B cell (primary cell): ENCODE measurements around the gene DEXI. TPM values are rescaled to one million over a fixed set of nuclear protein-coding genes. Genes with fewer than 3 reads are reported as not detected.
"Not testable (repeated sequence)": the region's sequence is repeated elsewhere in the genome, so short reads cannot be mapped to it uniquely, and the experiment has no call there.

Experiments
- ATAC-seq: fragments of 200-7000 bp; cut with Tn5 transposase; one replicate; pipeline ENCODE4 v1.10.0; 2021; ENCODE audit warnings: low read depth, mild to moderate bottlenecking, moderate number of reproducible peaks, moderate library complexity
- CTCF ChIA-PET: fragments of 350-600 bp; sonication (Branson Sonifier 250); formaldehyde crosslinking; loops from one replicate; lab custom pipeline; 2021; ENCODE audit warnings: antibody characterized with exemption, inconsistent platforms; lab: Charles Lee
- POLR2A ChIA-PET: fragments of 350-600 bp; sonication (Branson Sonifier 250); formaldehyde crosslinking; loops from one replicate; lab custom pipeline; 2021; ENCODE audit warnings: antibody characterized with exemption; lab: Charles Lee
- DNase-seq: peaks from one replicate; pipeline ENCODE4 v3.0.0; 2013
- H2AFZ ChIP-seq: 2 replicates; pipeline ENCODE4 v1.6.1; 2012; ENCODE audit warnings: mild to moderate bottlenecking, low read depth, low read length; ENCODE audit not compliant: insufficient read depth, poor library complexity, severe bottlenecking
- H3K27ac ChIP-seq, 2 donors: 1 replicate in 1 of 2; 2 replicates in 1 of 2; pipeline ENCODE4 v1.5.1; 2012 to 2013; ENCODE audit warnings: low read length in 2 of 2, mild to moderate bottlenecking in 2 of 2, moderate library complexity in 1 of 2
- H3K27me3 ChIP-seq, 4 experiments: fragments of 200-600 bp in 1 of 4; sonication (generic) in 1 of 4; replicated peaks in 1 of 4; 1 replicate in 2 of 4; 2 replicates in 2 of 4; pipeline versions ENCODE4 v1.6.1 to v1.7.0; 2013 to 2016; ENCODE audit warnings: low read length in 3 of 4, mild to moderate bottlenecking in 2 of 4, mixed read lengths in 1 of 4, moderate library complexity in 1 of 4; ENCODE audit not compliant: insufficient read depth in 4 of 4, control insufficient read depth in 3 of 4; ENCODE audit errors: control extremely low read depth in 1 of 4
- H3K36me3 ChIP-seq, 2 experiments: replicated peaks in 1 of 2; 1 replicate in 1 of 2; 2 replicates in 1 of 2; pipeline versions ENCODE4 v1.6.1 to v1.7.1; 2013; ENCODE audit warnings: low read length in 1 of 2; ENCODE audit not compliant: insufficient read depth in 2 of 2, control insufficient read depth in 1 of 2; ENCODE audit errors: control extremely low read depth in 1 of 2, extremely low read depth in 1 of 2
- H3K4me1 ChIP-seq, 2 donors: fragments of 200-600 bp in 1 of 2; sonication (generic) in 1 of 2; 1 replicate in 1 of 2; 2 replicates in 1 of 2; pipeline versions ENCODE4 v1.5.1 to v1.6.1; 2013 to 2017; ENCODE audit warnings: low read length in 2 of 2; ENCODE audit not compliant: control insufficient read depth in 2 of 2, insufficient read depth in 2 of 2
- H3K4me2 ChIP-seq: replicated peaks from 2 replicates; pipeline ENCODE3; 2012; ENCODE audit warnings: mild to moderate bottlenecking, low read depth, low read length; ENCODE audit not compliant: poor library complexity, severe bottlenecking
- H3K4me3 ChIP-seq, 5 experiments: fragments of 200-600 bp in 1 of 5; sonication (generic) in 1 of 5; 1 replicate in 3 of 5; 2 replicates in 2 of 5; pipeline versions ENCODE4 v1.5.1 to v1.7.0; 2011 to 2016; ENCODE audit warnings: low read length in 4 of 5, mild to moderate bottlenecking in 4 of 5, low read depth in 2 of 5, control low read depth in 1 of 5, moderate library complexity in 1 of 5; ENCODE audit not compliant: insufficient read depth in 1 of 5; ENCODE audit errors: control extremely low read depth in 1 of 5, extremely low read depth in 1 of 5
- H3K79me2 ChIP-seq: fragments of 200-600 bp; sonication (generic); one replicate; pipeline ENCODE4 v1.6.0; 2016; ENCODE audit warnings: low read length; ENCODE audit not compliant: control insufficient read depth, insufficient read depth
- H3K9ac ChIP-seq: fragments of 200-600 bp; sonication (generic); 2 replicates; pipeline ENCODE4 v1.6.1; 2017; ENCODE audit warnings: mild to moderate bottlenecking, low read length, moderate library complexity
- H3K9me3 ChIP-seq, 3 donors: one replicate each; pipeline versions ENCODE4 v1.6.1 to v1.7.1; 2013; ENCODE audit warnings: low read length in 2 of 3; ENCODE audit not compliant: control insufficient read depth in 2 of 3, insufficient read depth in 1 of 3; ENCODE audit errors: control extremely low read depth in 1 of 3
- H4K20me1 ChIP-seq: 2 replicates; pipeline ENCODE4 v1.6.0; 2012; ENCODE audit warnings: mild to moderate bottlenecking, low read length; ENCODE audit not compliant: insufficient read depth, control insufficient read depth, poor library complexity, severe bottlenecking
- H3K27ac Mint-ChIP-seq: one replicate; pipeline ENCODE4 v1.8.0; 2021; ENCODE audit warnings: mixed read lengths
- H3K27me3 Mint-ChIP-seq: one replicate; pipeline ENCODE4 v1.8.0; 2021; ENCODE audit warnings: mixed read lengths
- H3K4me1 Mint-ChIP-seq: one replicate; pipeline ENCODE4 v1.8.0; 2021; ENCODE audit warnings: mixed read lengths
- H3K4me3 Mint-ChIP-seq: one replicate; pipeline ENCODE4 v1.8.0; 2021; ENCODE audit warnings: mixed read lengths
- H3K9me3 Mint-ChIP-seq: one replicate; pipeline ENCODE4 v1.8.0; 2022; ENCODE audit warnings: mixed read lengths; ENCODE audit not compliant: insufficient read depth
- CTCF ChIP-seq: fragments of 200-600 bp; IDR thresholded peaks from one replicate; pipeline ENCODE4 v1.8.0; 2022; ENCODE audit warnings: antibody characterized with exemption, mild to moderate bottlenecking
- EZH2 ChIP-seq: IDR thresholded peaks from 2 replicates; pipeline ENCODE4 v1.6.1; 2012; ENCODE audit warnings: borderline replicate concordance, low read depth, mild to moderate bottlenecking, moderate library complexity, low read length; ENCODE audit not compliant: insufficient read depth, poor library complexity, severe bottlenecking
- WGBS: methylation state at CpG from one replicate; pipeline ENCODE4 v1.1.5; 2013; ENCODE audit warnings: missing lambda C conversion rate; ENCODE audit not compliant: insufficient coverage; 5-methylcytosine and 5-hydroxymethylcytosine counted together
- intact Hi-C: fragments of 100-400 bp; cut with micrococcal nuclease; formaldehyde crosslinking; loops from one replicate; pipeline ENCODE4 v1.10.0; 2022
- polyA plus RNA-seq: library from polyadenylated mRNA; depleted of rRNA; stranded (reverse); fragments of >200 nt; gene quantifications from 2 replicates; pipeline ENCODE4 v1.2.3, GENCODE V29; 2012
- total RNA-seq, 2 donors: library from RNA; stranded (reverse); fragments of 120-200 nt in 1 of 2; gene quantifications; 1 replicate in 1 of 2; 2 replicates in 1 of 2; pipeline versions ENCODE4 v1.2.3 to v1.2.4, GENCODE V29; 2013 to 2022

DEXI gene
- total and polyA plus RNA-seq, 2 donors (not counting 1 experiment from before 2014, with no cell fraction given), result 9.1 to 17.7 TPM

- Histone ChIP-seq H3K79me2 (no peaks in the 10 kb centered on the region), H3K27me3 (no peaks in the 10 kb centered on the region), H3K4me1 (peaks cover 5 to 38% of the 10 kb centered on the region in 2 donors), H3K27ac (peak overlapping the region; percentile 2 to 28), H3K9me3 (no peaks in the 10 kb centered on the region), H4K20me1 (peaks cover 80% of the 10 kb centered on the region), H3K4me2 (no peak overlapping the region), H3K36me3 (peaks cover 0 to 42% of the 10 kb centered on the region in 2 experiments), H3K9ac (no peak overlapping the region), H3K4me3 (no peak overlapping the region), H2AFZ (no peak overlapping the region)
- 37% methylated on average over 10 of the region's 15 CpGs for WGBS
- peak overlapping the region; percentile 23 for H3K4me3 Mint-ChIP-seq
- ATAC-seq (peak; percentile 13), DNase-seq (peak; percentile 32)
- peak overlapping the region; percentile 92 for H3K27ac Mint-ChIP-seq
- CTCF ChIA-PET, result interaction anchor here (0.7 to 2.1 kb wide), 11 partner anchors 9 to 416 kb away, joined by 3 to 9 read pairs (median 4); no protein-coding TSS in a partner anchor
- peaks cover 53% of the 10 kb centered on the region for H3K4me1 Mint-ChIP-seq
- H3K27me3 Mint-ChIP-seq, result no peaks in the 10 kb centered on the region
- POLR2A ChIA-PET, result interaction anchor here (0.6 to 1.1 kb wide), 4 partner anchors 10 to 145 kb away, joined by 3 to 4 read pairs (median 4); no protein-coding TSS in a partner anchor
- no peak for TF ChIP-seq CTCF
- no peak for TF ChIP-seq EZH2
- intact Hi-C loops, result no loop called here
- no peaks in the 10 kb centered on the region for H3K9me3 Mint-ChIP-seq
Measured at GRCh38 chr16:10929853-10930754, 12.2 kb downstream of the DEXI start.

- Histone ChIP-seq H3K36me3 (peaks cover 0 to 43% of the 10 kb centered on the region in 2 experiments), H4K20me1 (peaks cover 80% of the 10 kb centered on the region), H3K4me1 (peaks cover 5 to 35% of the 10 kb centered on the region in 2 donors), H3K27ac (peak overlapping the region in 1 of 2 donors; percentile 28)
- H3K9me3 ChIP-seq, H3K9me3 Mint-ChIP-seq, intact Hi-C loops, H3K27me3 Mint-ChIP-seq, H3K4me3 ChIP-seq, POLR2A ChIA-PET, H3K27me3 ChIP-seq, H3K4me3 Mint-ChIP-seq, H3K79me2 ChIP-seq, H2AFZ ChIP-seq, H3K9ac ChIP-seq, ATAC-seq, H3K4me2 ChIP-seq, DNase-seq: not testable (repeated sequence)
- WGBS, result 70% methylated on average over 7 of the region's 12 CpGs
- H3K27ac Mint-ChIP-seq, result peak overlapping the region; percentile 83
- H3K4me1 Mint-ChIP-seq, result peaks cover 48% of the 10 kb centered on the region
- CTCF ChIA-PET, result interaction anchor here (1.2 to 2.1 kb wide), 3 partner anchors 10 to 38 kb away, joined by 3 to 9 read pairs (median 4); no protein-coding TSS in a partner anchor
Measured at GRCh38 chr16:10929097-10929496, 13.2 kb downstream of the DEXI start.
